ENCODE measurements around the gene SCGB3A2.

GRCh38 chr5:147863454-147864158, 14.9 kb upstream of the SCGB3A2 start:
- TF ChIP-seq CTCF (IDR thresholded peaks at IDR 0.05; ENCODE audit: low read depth, low read length, poor library complexity, severe bottlenecking) (no peak), EZH2phosphoT487 (IDR thresholded peaks at IDR 0.05; ENCODE audit: borderline replicate concordance, low read length) (no peak)

All from DOHH2 (cell line).